GM19467 (cell line): ENCODE results near the gene CENPP.
"Not testable (repeated sequence)": the region's sequence is repeated elsewhere in the genome, so short reads cannot be mapped to it uniquely, and the experiment has no call there.

ENCODE experiments used
- ATAC-seq: cut with Tn5 transposase; IDR thresholded peaks from one replicate; pipeline ENCODE4 v1.9.1; 2021; ENCODE audit warnings: mild to moderate bottlenecking, moderate library complexity; ENCODE audit not compliant: unreplicated experiment

CENPP gene

DNA sequence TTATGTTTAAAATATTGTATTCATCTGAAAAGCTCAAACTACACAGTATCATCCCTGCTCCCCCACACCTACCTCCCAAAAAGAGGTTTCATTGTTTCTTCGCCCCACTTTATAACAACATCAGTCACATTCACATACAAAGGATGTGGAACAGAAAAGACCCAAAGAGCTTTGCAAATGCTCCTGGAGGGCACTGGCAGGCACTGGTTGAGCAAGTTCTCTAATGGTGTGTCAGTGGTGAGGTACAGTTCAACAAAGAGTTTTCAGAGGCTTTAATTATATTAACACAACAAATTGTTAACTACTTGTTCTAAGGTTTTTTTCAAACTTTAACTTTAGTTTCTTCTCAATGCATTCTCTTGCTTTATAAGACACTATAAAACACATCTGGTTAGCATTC, 264.2 kb downstream of the CENPP start:
- ATAC-seq = no peak

DNA sequence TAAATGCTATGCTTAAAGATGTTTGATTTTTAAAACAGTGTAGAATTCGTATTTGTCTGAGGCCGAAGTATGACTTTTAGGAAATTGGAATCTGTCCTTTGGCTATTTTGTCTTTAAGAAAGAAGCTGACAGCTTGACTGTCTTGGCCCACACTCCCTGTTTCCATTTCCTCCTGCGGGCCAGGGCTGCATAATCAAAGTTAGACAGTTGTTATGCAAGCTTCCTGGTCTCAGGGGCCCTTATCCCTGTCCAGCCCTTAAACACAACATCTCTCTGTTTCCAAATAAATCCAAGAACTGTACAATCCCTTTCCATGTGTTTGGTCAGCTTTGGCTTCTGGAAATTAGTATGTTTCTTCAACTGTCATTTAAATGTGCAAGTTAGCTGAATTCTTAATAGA, 264.6 kb downstream of the CENPP start:
- no peak for ATAC-seq

DNA sequence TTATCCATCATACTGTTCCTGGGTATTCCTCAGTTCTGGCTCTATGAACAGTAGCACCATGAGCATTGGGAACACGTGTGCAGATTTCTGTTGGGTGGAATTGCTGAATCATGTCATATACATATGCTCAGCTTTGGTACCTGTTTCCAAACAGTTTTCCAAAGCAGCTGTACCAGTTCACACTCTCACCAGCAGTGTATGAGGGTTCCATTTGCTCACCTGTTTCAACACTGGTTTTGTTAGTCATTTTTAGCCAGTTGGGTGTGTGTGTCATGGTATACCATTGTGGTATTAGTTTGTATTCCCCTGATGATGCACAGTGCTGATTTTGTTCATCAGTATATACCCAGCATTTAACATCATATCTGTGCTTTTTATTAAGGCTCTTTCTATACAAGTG, 266.8 kb downstream of the CENPP start:
- ATAC-seq = no peak

DNA sequence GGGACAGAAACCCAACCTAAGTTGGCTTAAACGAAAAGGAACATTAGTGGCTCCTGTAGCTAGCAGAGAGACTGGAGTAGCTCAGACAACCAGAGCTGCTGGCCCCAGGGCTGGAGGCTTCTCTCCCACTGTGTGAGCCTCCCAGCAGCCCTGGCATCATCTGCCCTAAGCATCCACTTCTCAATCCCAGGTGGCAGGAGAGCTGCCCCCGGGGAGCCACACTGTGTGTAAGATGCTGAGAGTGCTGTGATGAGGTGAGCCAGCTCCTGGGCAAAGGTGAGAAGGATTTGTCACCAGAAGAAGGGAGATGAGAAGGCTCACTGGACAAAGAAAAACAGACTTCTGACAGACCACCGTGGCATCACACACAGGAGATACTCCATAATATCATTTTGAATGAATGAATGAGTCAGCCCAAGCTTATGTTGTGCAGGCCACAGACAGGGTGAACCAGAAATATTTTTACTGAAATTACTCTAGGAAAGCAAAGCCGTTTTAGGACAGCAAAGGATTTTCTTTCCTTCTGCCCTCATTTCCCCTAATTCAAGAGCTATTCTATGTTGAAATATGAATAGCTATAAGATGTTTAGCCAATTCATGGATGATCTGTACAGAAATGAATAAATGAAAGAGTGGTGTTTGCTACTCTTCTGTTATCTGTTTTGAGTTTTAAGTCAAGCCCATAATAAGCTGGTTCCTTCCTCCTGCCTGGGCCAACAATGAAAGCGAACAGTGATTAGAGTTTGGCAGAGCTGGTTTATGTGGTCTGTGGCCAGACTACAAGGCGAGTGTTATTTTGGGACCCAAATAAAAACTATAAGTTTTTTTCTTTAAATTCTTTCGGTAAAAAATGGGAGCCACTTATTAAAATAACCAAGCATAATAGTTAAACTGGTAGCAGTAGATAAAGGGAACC, 267.5 kb downstream of the CENPP start:
- ATAC-seq = no peak

DNA sequence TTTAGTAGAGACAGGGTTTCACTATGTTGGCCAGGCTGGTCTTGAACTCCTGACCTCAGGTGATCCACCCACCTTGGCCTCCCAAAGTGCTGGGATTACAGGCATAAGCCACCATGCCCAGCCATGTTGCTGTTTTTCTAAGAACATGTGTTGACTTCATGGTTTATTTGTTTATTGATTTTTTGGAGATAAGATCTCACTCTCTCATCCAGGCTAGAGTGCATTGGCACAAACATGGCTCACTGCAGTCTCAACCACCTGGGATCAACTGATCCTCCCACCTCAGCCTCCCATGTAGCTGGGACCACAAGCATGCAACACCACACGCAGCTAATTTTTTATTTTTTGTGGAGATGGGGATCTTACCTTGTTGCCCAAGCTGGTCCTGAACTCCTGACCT, 269.3 kb downstream of the CENPP start:
- ATAC-seq = not testable (repeated sequence)

DNA sequence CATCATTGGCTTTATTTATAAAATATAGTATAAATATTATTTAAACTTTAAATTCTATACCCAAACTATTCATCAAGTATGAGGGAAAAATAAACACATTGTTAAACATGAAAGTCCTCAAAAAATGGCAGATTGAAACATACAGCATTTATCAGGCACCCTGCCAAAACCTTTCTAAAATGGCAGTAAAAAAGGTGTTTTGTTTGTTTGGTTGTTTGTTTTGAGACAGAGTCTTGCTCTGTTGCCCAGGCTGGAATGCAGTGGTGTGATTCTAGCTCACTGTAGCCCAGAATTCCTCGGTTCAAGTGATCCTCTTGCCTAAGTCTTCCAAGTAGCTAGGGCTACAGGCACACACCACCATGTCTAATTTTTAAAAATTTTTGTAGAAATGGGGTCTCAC, 270.2 kb downstream of the CENPP start:
- ATAC-seq = no peak

DNA sequence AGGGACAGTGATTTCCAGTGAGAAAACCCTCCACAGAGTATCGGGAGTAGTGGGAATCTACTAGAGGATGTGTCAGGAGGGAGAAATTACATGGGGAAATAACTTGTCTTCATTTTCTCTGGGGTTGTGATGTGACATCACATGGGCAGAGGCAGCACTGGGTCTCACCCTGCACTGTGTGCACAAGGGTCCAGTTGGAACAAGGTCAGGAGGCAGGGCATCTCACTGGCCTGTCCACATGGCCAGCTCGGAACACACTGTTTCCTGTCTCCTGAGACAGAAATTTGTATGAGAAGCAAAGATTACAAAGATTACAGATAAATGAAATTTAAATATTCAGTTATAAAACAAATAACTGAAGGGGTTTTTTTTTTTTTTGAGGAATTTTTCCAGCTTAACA, 272.6 kb downstream of the CENPP start:
- ATAC-seq = no peak

DNA sequence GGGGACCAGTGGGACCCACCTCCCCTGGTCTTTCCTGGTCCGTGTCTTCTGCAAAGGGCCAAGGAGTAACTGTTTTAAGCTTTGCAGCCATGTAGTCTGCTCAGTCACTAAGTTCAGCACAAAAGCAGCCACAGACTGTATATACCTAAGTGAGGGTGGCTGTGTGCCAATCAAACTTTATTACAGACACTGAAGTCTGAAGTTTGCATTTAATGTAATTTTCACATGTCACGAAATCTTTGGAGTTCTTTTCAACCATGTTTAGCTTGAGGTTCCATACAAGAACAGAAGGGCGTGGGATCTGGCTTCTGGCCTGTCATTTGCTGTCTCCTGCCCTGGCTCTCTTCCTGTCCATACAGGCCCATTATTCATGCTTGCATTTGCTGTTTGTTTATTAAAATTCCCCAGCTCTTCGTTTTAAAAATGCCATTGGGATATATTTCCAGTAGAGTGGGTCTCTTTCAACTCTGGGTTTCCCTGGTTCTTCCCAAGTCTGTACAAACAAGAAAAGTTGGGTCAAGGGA, 274.2 kb downstream of the CENPP start:
- no peak for ATAC-seq

DNA sequence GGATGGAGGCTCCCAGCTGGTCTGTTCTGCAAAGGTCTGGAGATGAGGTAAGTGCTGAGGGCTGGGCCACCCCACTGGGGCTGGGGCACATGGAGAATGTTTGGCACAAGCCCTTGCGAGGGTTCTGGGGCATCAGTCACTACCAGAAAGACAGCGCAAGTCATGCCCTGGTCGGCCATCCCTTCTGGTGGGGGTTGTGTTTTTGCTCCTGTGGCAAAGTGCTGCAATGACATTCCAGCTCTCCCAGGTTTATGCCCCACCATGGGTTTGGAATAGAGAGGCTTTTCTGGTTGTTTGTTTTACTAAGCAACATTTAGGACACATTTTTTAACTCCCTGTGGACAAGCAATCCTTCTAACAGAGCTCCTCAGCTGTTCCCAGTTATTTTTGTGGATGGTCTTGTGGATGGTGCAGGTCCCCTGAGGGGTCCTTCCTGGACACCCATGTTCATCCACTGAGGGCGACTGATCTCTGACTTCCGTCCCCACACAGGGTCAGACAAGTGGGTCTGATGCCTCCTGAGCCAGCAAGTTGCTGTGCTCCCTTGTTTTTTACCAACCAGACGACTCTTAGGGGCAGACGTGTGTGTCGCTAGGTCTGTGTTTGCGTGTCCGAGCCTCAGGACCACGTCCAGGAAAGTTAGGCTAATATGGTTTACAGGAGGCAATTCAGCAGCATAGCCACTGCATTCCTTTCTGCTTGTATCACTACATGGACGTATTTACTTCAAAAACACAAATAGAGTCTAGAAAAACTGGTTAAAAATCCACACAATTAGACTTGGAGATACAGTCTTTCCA, 274.9 kb downstream of the CENPP start:
- ATAC-seq = no peak

DNA sequence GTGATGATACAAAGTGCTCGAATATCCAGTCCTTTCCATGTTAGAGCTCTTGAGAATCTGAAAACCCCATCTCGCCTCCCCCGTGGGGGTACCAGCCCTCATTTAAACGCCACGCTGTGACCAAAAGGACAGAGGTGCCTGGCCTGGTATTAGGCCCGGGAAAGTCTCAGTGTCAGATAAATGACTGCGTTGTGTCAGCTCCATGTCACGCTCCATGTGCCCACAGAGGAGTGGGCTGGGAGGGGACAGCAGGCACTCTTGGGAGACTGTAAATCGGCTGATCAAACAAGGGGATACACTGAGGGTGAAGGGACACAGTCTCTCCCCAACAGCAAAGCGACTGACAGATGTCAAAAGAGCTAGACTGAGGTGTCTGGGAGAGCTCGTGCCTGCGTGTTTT, 275.7 kb downstream of the CENPP start:
- ATAC-seq = no peak

DNA sequence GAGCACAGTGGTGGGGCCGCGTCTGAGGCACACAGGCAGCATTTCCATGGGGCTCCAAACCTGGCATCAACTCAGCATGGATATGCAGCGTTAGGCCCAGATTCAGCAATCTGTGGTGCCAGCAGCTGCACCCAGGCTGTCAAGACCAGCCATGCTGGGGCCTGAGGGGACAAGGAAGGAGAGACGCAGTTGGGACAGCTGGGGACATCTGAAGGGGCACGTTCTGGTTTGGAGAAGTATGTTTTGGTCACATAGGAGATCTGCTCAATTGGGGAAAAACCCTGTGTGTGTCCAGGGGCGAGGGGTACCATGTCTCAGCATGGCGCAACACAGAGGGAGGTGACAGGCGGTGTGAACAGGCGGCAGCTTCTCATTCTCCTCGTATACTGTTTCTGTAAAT, 276.7 kb downstream of the CENPP start:
- ATAC-seq = no peak

DNA sequence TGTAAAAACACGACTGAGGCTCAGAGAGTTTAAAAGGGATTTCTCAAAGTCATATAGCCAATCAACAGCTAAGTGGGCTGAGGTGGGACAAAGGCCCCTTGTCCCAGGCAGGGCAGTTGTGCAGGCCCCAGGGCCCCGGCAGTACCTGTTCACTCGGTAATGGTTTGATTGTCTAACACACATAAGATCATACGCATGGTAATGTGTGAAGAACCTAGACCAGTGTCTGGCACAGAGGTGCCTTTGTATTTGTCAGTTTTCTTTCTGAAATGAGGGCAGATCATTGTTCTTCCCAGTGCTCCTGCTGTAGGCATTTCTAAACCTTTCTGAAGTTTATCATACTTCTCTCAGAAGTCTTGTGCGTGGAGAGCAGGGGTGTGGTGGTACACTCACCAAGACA, 277.3 kb downstream of the CENPP start:
- ATAC-seq = no peak

DNA sequence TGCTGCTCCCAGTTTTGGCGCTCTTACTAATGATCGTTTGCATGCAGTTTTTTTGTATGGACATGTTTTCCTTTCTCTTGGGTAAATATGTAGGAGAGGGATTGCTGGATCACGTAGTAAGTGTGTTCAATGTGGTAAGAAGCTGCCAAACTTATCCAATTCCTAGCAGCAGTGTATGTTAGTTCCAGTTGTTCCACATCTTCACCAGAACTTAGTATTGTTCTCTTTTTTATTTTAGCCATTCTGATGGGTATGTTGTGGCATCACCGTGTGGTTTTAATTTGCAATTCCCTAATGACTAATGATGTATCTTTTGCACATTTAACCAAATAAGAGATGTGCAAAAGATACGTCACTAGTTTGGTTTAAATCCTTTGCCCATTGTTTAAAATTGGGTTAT, 278.2 kb downstream of the CENPP start:
- no peak for ATAC-seq

DNA sequence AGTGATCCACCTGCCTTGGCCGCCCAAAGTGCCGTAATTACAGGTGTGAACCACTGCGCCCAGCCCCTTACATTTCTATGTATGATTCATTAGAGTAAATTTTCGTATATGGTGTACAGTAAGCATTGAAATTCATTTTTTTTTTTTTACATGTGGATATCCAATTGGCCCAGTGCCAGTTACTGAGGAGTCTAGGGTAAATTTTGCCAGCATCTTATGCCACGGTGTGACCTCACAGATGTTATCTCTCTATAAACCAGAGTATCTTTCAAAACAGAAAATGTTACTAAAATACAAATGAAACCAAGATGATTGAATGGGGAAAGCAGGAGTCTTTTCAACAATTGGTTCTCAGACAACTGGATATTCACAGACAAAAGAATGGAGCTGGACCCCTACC, 279.5 kb downstream of the CENPP start:
- ATAC-seq = no peak

DNA sequence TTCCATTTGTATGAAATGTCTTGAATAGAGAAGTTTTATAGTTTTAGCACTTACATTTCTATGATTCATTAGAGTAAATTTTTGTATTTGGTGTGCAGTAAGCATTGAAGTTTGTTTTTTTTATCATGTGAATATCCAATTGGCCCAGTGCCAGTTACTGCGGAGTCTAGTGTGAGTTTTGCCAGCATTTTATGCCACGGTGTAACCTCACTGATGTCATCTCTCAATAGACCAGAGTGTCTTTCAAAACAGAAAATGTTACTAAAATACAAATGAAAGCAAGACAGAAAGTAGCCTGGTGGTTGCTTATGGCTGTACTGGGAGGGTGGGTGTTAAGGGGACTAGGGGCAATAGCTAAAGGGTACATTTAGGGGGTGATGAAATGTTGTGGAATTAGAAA, 281.3 kb downstream of the CENPP start:
- no peak for ATAC-seq

DNA sequence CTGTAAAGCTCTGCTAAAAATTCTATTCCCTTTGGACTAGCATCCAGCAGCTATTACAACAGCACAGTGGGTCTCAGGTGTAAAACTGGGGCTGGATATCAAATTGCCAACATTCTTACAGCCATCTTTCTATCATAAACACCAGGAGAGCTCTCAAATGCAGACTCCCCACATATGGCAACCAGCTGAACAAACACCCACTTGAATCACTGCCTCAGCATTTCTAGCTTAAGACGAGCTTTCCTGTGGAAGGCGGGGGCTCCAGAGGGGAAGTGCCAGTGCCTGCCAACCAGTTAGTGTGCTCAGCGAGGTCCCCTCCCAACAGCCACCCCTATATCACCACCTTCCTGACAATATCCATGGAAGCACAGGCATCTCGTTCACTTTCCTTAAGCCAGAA, 282.0 kb downstream of the CENPP start:
- ATAC-seq = no peak

DNA sequence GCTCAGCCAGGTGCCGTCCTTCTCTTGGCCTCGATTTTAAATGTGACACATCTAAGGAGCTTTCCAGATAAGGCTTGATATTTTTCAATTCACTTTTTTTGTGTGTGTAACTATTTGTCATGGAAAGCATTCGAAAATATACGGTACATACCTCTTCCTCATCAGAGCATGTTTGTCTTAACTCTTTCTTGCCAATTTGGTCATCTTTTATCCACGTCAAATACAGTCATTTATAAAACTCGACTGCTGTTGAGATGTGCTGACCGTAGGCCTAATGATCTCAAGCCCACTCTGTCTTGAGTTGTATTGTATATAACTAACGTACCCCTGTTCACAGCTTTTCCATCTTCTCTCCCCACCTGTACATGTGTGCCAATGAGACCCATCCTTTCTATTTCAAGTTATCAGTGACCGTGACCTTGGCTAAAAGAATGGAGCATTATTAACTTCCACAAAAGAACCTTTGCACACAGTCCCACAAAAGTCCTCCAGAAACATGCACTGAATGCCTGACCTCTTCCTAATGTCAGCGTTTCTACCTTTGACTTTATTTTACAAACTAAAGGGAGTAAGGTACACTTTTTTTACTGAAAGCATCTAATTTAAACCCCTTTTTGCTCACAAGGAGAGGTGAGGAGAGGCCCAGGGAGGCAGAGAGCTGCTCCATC, 282.6 kb downstream of the CENPP start:
- no peak for ATAC-seq

DNA sequence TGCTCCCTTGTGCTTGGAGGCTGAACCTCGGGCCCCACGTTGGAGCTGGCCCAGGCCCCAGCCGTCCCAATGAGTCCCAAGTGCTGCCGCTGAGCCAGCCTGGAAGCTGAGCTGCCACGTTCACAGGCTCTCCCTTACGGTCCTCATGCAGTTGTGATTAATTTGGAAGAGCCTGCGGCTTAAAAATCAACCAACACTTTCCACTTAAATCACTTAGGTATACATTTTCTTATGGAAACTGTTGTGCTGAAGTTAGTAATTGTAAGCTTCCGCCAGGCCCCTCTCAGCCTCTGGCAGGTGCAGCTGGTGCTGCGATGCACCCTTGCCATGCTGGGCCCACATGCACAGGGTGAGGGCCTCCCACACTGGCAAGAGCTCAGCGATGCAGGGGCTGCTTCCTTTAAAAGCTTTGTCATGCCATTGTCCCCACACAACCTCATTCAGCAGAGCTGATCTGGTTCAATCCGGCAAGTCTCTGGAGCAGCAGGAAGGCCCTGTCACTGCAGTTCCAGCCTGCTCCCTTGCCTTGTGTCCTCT, 283.2 kb downstream of the CENPP start:
- ATAC-seq = no peak

DNA sequence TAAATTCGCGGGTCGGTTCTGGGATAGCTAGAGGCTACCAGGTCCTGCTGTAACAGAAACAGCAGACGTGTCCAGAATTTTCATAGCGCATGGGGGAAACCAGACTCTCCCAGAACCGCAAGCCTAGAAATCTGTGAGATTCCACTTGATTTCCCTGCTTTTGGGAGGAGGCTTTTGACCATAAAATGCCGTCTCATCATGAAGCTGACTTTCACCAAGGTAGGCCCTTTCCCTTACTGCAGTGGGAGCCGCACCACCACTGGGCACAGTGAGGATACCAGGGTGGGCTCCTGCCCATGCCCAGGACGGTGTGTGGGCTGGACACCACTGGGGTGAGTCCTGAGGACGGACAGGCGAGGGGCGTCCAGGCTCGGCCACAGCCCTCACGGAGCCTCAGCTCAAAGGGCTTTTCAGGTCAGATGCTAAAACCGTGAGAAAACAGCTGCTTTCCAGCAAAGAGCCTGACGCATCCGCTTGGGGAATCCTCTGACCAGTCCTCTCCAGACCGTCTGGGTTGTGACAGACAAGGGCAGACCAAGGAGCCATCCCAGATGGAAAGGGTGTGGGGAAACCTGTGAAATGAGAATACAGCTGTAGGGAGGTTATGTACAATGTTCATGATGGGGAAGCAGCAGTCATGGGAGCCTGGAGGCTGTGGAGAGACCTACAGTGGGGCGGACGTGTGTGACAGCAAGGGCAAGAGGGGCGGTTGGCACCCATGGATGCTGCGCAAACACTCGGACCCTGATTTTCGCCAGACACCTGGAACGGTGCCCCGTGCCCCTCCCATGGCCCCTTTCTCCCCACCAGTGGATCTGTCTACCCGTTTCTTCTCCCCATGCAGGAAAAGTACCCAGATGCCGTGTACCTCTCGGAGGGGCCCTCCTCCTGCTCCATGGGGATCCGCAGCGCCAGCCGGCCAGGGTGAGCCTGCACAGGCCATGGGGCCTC, 285.0 kb downstream of the CENPP start:
- ATAC-seq = no peak
